Left kidney (tissue), 8 donors: ENCODE measurements around the gene KLHL40. TPM values are rescaled to one million over a fixed set of nuclear protein-coding genes. Genes with fewer than 3 reads are reported as not detected.

Experiments used
- DNase-seq: peaks from one replicate; pipeline ENCODE4 v3.0.0-alpha.2; 2013
- long read RNA-seq, 8 donors: transcript quantifications; one replicate each; lab custom pipeline, GENCODE V29; 2026
- polyA plus RNA-seq: library from polyadenylated mRNA; unstranded; fragments of 120-200 nt; gene quantifications from one replicate; pipeline ENCODE4 v1.2.1, GENCODE V29; 2013; ENCODE audit not compliant: insufficient read length

Gene KLHL40
- not detected for polyA plus RNA-seq
- long read RNA-seq, donor 1, result 0 reads
- long read RNA-seq, donor 2, result 0 reads
- long read RNA-seq, donor 3, result 0 reads
- long read RNA-seq, donor 4, result 0 reads
- long read RNA-seq, donor 5, partial matches to known transcripts, result 0 of 1 reads
- long read RNA-seq, donor 5, other reads (novel, unspliced or antisense), result 0 of 1 reads
- long read RNA-seq, donor 6, result 0 reads
- long read RNA-seq, donor 7, result 0 reads
- long read RNA-seq, donor 8, result 0 reads

GRCh38 chr3:42685363-42685881 is at the start of gene KLHL40:
KLHL40 (plus strand) TSS chr3:42685537; CDS start chr3:42685619, 82 bp downstream.
- DNase-seq, result no peak

- no peak for DNase-seq
These were observed 48.3 kb upstream of the KLHL40 start for GRCh38 chr3:42637001-42637400.

GRCh38 chr3:42638339-42638842 is 46.9 kb upstream of the KLHL40 start:
- no peak for DNase-seq

GRCh38 chr3:42639192-42639591 is 46.1 kb upstream of the KLHL40 start:
- DNase-seq, result no peak

- DNase-seq, result no peak
These were observed 45.2 kb upstream of the KLHL40 start for GRCh38 chr3:42640129-42640528.

- DNase-seq, result no peak
These were observed 44.5 kb upstream of the KLHL40 start for GRCh38 chr3:42640771-42641370.

GRCh38 chr3:42647821-42648459 is 37.4 kb upstream of the KLHL40 start:
- DNase-seq, result no peak

- no peak for DNase-seq
These were observed 36.3 kb upstream of the KLHL40 start for GRCh38 chr3:42649006-42649405.

GRCh38 chr3:42649783-42650182 is 35.6 kb upstream of the KLHL40 start:
- DNase-seq, result no peak

GRCh38 chr3:42651248-42652091 is 33.9 kb upstream of the KLHL40 start:
- DNase-seq, result no peak

GRCh38 chr3:42652251-42652610 is 33.1 kb upstream of the KLHL40 start:
- no peak for DNase-seq

GRCh38 chr3:42652611-42653302 is 32.6 kb upstream of the KLHL40 start:
- DNase-seq, result no peak

- no peak for DNase-seq
These were observed 32.1 kb upstream of the KLHL40 start for GRCh38 chr3:42653303-42653559.

GRCh38 chr3:42653560-42654330 is 31.6 kb upstream of the KLHL40 start, which contains the start of gene ZBTB47:
ZBTB47 (plus strand) TSS chr3:42653697; CDS start chr3:42658356, 4,659 bp downstream.
- no peak for DNase-seq

GRCh38 chr3:42654331-42655201 is 30.8 kb upstream of the KLHL40 start:
- DNase-seq, result peak; percentile 64

- DNase-seq, result no peak
These were observed 29.9 kb upstream of the KLHL40 start for GRCh38 chr3:42655331-42655888.

- no peak for DNase-seq
These were observed 29.2 kb upstream of the KLHL40 start for GRCh38 chr3:42655980-42656679.

- DNase-seq, result no peak
These were observed 28.4 kb upstream of the KLHL40 start for GRCh38 chr3:42656680-42657610.
